HG02763 (cell line): ENCODE data around the gene IFITM2.

Experiments used
- ATAC-seq: cut with Tn5 transposase; IDR thresholded peaks from one replicate; pipeline ENCODE4 v1.9.1; 2021; ENCODE audit warnings: mild to moderate bottlenecking, moderate library complexity; ENCODE audit not compliant: unreplicated experiment

The IFITM2 gene

DNA sequence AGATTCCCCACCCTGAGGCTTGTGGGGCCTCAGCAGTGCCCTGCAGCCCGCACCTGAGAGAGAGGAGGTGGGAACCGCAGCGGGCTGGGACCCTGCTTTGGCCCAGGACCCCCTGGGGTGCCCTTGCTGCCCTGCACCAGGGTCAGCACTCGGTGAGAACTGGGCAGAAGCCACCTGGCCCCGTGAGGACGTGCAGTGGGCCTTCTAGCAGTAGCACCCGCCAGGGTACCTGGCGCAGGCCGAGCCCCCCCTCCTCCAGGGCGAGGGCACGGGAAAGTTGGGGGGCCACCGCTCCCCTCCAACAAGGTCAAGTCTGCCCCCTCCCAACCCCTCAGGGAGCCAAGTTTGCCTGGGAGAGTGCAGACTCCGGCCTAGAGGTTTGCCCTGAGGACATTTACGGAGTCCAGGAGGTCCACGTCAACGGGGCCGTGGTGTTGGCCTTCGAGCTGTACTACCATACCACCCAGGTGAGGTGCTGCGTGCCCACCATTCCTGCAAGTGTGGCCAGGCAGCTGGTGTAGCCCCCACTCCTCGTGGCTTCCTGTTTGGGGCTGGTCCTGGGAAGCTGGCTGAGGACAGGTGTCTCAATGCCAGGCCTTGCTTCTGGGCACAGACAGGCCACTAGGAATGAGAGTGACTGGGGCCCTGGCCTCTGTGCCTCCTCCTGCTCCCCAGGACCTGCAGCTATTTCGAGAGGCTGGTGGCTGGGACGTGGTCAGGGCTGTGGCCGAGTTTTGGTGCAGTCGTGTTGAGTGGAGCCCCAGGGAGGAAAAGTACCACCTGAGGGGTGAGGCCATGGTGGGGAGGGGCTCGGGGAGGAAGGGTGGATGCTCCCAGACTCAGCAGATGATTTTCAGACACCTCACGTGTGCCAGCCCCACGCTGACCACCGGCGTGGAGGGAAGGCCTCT lies 15.2 kb upstream of the IFITM2 start:
- no peak for ATAC-seq

DNA sequence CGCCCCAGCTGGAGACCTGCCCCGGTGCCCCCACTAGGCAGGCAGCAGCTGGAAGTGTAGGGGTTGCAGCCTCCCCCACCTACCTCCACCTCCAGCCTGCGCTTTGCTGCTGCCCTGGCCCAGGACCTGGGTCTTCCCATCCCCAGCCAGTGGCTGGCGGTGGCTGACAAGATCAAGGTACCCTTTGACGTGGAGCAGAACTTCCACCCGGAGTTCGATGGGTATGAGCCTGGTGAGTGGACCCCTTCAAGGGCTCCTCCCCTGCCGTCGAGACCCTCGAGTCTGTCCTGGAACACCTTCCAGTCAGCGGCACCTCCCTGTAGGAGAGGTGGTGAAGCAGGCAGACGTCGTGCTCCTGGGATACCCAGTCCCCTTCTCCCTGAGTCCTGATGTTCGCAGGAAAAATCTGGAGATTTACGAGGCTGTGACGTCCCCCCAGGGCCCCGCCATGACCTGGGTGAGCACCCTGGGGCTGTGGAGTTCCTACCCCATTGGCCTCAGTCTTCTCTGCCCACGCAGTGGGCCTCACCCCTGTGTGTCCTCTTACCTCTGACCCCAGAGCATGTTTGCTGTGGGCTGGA lies 14.3 kb upstream of the IFITM2 start:
- ATAC-seq = no peak

DNA sequence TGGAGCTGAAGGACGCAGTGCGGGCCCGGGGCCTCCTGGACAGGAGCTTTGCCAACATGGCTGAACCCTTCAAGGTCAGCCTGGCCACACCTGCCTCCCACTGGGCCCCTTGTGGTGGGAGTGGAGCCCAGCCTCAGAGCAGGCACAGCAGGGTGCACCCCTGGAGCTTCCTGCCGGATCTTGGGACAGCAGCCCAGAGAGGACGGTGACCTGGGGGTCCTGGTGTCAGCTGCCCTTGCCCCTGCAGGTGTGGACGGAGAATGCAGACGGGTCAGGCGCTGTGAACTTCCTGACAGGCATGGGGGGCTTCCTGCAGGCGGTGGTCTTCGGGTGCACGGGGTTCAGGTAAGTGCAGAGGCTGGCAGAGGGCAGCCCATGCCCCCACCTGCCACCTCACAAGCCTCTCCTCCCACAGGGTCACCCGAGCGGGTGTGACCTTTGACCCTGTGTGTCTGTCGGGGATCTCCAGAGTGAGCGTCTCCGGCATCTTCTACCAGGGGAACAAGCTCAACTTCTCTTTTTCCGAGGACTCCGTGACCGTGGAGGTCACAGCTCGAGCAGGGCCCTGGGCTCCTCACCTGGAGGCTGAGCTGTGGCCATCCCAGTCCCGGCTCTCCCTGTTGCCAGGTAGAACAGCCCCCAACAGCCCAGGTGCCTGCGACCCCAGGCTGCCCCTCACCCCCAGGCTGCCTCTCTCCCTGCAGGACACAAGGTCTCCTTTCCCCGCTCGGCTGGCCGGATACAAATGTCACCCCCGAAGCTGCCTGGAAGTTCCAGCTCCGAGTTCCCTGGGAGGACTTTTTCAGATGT lies 13.6 kb upstream of the IFITM2 start:
- no peak for ATAC-seq

DNA sequence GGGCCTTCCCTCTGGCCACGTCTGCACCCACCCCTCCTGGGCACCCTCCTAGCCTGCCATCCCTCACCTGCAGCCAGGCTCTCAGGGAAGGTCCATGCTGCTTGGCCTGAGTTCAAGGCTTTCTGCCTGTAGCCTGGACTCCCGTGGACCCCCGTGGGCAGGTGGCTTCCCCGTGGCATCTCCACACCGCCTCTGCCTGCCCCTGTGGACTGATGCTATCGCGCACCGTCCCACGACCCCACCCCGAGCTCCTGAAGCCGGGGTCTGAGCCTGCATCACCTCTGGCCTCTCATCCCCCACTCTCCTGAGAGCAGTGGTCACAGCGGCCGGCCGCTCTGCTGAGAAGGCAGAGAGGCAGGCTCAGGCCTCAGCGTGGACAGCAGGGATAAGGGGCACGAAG lies 12.8 kb upstream of the IFITM2 start:
- no peak for ATAC-seq

DNA sequence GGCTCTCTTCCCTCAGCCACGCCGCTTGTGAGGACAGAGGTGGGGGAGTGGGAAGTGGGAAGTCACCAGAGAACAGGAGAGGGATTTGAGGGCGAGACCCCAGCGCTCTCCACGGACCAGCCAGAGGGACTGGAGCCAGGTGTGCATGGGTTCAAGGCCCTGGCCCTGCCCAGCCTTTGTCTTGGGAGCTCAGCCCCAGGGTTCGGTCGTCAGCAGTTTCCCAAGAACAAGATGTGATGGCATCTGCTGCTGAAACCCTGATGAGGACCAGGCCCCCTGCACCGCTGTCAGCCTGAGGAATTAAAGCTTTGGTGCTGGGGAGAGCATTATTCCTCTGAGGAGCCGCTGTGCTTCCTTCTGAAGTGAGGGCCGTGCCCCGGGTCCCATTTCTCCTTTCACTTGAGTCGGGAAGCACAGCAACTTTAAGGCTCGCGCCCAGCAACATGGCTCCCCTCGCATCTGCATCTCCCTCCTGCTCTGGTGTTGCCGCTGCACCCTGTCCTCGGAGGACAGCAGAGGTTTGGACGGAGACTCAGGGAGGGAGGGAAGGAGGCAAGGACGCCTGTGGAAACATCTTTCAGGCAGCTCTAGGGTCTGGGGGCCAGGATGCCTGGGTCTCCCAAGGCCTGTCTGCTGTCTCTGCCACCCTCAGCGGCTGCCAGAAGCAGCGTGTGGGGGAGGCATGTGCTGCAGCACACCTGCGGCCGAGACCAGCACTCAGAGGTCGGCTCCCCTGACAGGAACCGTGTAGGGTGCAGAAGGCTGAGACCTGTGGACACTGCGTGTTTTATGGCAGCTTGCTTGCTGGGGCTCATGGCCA lies 12.1 kb upstream of the IFITM2 start:
- no peak for ATAC-seq

DNA sequence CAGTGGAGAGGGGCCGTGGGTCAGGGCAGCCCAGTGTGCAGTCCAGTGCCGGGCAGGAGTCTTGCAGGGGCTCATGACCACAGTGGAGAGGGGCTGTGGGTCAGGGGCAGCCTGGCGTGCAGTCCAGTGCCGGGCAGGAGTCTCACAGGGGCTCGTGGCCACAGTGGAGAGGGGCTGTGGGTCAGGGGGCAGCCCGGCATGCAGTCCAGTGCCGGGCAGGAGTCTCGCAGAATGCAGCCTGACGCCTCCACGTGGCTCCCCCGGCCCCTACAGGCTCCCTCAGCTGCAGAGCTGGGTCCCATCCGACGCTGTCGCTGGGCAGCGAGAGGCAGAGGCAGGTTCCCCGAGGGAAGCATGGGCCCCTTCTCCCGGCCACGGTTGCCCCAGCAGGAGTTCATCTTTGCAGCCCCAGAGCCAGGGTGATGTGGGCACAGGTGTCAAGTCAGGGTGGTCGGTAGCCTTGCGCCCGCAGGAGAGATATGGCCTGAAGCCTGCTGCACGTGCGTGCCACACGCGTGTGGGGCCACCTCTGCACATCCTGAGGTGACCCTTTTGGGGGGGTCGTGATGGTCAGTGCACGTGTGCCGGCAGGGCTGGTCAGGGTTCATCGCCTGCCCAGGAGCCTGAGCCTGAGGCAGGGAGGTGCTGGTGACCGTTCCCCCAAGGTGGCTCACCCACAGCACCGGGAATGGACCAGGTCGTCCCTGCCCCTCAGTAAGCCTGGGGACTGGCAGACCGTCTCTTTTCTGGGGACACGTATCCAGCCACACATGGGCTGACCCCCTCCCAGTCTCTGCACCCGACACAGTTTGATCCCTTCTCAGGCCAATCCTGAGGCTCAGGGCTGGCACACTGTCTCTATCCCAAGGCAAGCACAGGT lies 11.2 kb upstream of the IFITM2 start:
- ATAC-seq = no peak

DNA sequence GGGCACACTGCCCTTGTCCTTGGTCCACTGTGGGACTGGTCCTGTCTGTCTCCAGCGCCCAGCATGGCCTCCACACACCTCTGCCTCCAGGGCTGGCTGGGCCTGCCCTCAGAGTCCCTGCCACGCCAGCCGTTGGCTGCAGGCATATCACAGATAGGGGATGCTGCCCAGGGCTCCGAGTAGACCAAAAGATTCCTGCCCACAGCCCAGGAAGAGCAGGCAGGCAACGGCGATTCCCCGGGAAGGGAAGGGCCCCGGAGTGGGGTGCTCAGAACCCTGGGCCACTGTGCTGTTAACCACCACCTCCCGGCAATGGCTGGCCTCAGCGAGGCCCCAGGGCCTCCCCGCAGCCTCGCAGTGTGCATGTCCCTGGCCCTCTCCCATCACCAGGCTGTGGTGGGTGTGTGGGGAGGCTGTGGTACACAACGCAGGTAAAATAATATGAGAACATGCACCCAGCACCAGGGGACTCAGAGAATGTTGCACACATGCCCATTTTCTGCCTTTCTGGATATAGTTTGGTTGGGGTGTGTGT lies 10.5 kb upstream of the IFITM2 start:
- ATAC-seq = no peak

DNA sequence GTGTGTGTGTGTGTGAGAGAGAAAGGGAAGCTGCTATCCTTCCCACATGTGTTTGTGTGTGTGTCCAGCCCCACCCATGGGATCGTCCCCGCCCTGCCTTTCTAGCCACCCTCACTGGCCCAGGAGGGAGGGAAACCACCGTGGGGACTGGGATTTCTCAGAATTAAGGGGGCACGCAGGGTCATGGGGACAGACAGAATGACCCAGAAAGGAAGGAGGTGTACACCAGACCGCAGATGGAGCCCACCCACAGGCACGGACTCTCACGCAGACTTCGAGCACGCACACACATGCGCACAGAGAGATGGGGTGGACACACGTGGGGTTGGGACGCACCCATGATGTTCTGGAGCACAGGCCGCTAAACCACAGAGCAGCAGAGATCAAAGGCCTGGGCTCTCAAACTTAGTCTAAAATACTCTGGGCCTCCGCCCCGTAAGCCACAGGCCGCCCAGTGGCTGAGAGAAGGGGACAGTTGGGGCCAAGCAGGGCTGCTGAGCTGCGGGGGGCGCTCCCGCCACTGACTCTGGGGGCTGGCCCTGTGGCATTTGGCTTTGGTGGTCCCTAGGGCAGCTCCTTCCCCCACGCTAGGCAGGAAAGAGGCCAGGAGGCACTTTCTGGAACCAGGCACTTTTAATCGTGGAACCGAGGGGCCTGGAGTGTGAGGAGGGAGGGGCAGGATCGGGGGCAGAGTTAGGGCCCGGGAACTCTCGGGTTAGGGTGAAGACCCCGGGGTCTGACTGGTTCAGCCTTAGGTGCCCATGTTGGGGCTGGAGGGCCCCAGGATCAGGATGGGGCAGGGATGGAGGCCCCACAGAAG lies 9.8 kb upstream of the IFITM2 start:
- no peak for ATAC-seq

DNA sequence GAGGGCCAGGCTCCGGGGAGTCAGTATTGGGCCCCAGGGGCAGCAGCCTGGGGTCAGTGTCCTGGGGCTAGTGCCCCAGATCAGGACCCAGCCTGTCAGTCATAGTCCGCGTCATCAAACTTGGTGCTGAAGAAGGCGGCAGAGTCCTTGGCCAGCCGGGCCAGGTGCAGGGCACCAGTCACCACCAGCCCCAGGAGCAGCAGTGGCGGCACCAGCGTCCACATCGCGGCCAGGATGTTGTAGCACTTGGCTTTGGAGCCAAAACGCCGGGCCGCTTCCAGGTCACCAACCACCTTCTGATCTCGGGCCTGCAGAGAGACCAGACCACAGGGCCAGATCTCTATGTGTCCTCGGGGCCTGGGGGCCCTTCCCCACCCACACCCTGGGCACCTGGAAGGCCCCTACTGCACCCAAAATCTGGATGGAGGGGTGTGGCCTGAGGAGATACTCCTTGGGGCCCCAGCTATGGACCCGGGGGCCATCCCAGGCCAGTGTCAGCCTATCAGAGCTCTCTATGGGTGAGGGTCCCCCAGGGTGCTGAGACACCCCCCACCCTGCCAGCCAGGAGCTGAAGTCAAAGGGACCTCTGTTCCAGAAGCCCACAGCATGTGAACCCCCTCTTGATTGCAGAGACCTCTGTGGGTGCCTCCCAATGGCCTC lies 9.1 kb upstream of the IFITM2 start:
- ATAC-seq = no peak

DNA sequence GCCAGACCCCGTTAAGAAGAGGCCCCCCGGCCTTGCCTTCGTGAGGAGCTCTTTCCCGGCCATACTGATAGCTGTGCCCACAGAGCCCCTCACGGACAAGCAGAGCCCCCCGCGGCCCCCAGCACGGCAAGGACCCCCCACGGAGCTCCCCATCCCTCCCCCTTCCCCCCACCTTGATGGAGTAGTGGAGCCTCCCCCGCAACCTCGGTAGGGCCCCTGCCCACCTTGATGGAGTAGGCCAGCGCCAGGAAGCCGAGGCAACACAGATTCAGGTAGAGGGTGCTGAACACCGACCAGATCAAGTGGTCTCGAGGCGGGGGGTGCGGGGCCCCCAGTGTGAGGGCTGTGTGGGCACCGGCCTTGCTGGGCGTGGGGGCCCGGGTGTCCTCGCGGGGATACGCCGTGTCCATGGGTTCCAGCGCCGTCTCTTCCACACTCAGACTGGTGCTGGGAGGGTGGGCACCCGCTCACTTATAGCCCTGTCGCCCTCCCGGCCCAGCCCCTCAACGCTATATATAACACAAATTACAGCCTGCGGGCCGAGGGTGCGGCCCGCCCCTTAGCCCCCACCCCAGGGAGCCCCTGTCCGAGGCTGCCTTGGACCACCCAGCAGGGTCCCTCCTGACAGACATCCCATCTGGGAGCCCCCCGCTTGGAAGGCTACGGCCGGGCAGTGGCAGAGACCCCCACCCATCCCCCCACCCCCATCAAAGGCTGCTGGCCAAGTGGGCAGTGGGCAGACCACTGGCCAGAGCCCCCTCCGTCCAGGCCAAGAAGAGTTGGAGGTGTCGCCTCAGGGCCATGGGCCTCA lies 8.3 kb upstream of the IFITM2 start, which contains the start of gene IFITM5:
Gene IFITM5 (minus strand): TSS at position 446 of the 811 bp plus-strand sequence. CDS start 36 bp downstream, at position 410.
- no peak for ATAC-seq

DNA sequence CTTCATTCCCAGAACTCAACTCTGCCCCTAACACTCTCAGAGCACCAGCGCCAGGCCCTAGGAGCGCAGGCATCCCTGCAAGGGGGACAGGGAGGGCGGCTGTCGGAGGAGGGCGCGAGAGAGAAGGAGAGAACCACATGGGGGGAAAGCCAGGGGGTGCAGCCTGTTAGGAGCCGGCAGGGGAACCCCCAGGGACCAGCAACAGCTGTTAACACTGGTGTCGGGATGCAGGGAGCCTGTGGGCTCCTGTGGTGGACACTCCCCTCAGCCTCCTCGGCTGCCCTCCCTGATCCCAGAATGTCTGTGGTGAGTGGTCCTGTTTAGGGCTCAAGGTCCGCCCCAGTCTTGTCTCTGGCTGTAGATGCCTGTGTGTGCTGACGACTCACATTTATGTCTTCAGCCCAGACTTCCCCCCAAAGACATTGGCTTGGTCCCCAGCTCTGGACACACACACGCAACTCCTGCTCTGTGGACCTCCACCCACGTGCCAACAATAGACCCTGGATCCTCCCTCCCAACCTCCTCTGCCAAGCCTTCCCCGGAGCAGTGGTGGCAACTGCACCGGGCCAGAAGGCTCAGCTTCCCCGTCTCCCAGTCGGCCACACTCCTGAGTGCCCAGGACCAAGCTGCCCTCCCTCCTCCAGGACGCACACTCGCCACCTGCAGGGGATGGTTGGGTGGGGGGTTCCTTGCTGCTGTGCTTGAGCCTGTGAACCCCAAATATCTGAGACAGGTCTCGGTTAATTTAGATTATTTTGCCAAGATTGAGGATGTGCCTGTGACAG lies 7.5 kb upstream of the IFITM2 start:
- no peak for ATAC-seq

DNA sequence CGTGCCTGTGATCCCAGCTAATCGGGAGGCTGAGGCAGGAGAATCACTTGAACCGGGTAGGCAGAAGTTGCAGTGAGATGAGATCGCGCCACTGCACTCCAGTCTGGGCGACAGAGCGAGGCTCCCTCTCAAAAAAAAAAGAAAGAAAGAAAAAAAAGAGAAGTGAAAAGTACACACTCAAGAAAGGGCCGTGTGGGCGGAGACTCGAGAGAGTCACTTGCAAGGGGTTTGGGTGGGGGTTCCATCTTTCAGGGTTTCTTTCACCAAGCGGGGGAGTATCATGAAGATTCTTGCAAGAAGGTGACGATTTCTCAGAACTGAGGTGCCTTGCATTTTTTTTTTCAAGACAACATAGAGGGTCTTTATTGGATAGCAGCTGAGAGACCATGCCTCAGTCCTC lies 4.3 kb upstream of the IFITM2 start:
- no peak for ATAC-seq

DNA sequence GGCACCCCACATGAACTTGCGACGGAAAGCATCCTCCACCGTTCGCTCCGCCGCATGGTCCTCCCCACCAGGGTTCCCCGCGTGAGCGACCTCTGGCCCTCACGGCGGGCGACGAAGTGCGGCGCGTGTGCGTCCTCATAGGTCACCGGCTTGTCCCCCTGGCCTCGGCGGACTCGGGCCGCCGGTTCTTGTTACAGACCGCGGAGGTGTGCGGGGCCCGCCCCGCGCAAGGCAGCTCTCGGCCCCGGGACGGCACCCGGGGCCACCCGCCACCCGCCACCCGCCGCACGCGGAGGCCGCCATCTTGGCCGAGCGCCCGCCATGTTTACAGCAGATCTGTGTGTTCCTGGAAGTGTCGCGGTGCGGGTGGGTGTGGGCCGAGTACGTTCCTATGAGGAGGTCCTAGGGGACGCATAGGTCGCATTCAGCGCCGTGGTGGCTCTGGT lies 3.5 kb upstream of the IFITM2 start:
- ATAC-seq = no peak

DNA sequence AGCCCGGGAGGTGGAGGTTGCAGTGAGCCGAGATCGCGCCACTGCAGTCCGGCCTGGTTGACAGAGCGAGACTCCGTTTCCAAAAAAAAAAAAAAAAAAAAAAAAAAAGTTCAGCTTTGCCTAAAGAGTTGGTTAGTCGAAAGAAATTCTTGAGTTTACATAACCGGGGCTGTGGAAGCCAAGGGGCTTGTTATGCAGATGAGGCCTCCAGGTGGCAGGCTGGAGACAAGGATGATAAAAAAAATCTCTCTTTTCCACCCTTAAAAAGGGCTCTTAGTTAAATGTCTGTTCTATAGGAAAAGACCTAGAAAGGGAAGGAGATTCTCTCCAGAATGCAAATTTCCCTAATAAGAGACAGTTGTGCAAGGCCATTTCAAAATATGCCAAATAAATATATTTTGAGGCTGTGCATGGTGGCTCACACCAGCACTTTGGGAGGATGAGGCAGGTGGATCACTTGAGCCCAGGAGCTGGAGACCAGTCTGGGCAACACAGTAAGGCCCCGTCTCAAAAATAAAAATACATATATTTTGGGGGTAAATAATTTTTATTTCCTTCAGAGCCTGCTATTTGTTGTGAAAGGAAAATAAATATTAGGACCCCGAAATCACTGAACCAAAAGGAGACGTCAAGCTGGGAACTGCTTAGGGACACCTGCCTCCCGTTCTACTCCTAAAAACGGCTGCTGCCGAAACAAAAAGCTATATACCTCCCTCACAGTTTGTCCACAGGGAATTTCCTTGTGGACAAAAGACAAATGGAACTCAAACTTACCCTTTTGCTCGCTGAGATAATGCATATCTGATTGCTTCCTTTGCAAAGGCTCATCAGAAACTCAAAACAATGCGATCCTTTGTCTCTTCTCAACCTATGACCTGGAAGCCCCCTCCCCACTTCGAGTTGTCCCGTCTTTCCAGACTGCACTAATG lies 2.4 kb upstream of the IFITM2 start:
- no peak for ATAC-seq

DNA sequence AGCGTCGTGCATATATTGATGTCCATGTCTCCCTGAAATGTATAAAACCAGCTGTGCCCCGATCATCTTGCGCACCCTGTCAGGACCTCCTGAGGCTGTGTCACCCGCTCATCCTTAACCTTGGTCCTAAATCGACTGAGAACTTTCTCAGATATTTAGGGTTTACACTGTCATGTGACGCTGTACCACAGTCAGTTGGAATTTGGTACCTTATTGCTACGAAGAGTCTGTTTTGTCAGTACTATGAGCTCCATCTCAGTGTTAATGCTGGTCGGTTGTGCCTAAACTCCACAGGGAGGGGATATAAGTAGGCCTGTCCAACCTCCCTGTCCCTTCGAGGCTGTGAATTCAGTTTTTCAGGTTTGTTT lies 1.8 kb upstream of the IFITM2 start:
- ATAC-seq = no peak
